ENCODE data around the gene RARB.

The RARB gene

DNA sequence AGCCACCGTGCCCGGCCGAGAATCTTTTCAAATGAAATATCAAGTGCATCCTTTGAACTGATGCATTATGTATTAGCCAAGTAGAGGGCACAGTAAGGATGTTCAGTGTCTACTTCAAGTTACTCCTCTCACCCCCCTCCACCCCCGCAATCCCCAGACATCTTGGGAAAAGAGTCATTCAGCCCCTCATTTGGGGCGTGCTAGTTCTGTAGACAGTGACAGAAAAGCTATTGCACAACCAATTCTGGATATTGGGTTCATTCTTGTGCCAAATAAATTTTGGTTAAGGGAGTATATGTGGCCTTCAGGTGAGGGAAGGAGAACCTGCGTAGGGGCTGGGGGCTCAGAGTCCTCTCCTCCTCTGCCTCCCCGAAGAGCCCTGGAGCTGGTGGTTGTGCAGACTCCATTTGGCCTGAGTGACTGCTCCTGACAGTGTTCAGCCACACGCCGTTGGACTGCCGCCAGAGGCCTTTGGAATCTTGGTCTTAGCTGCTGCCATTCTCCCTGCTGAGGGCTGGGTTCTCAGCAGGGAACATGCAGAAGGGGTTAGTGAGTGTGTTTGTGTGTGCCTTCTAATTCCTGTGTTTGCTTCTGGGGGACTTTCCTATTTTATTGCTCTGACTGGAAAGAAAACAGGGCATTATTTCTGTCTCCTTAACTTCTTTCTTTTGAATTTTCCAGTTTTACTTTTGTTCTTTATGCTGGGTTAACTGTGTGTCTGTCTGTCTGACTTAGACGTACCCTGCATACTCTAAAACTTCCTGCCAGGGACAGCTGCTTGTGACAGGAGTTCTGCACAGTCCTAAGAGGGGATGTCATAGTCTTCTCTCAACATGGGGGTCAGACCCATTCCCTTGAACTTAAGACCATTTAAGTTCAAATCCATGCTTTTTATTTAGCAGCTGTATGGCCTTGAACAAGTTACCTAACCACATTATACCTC is 21.0 kb downstream of the RARB start:
- DNase-seq (ENCODE audit: low spot score), result peak; percentile 76

DNA sequence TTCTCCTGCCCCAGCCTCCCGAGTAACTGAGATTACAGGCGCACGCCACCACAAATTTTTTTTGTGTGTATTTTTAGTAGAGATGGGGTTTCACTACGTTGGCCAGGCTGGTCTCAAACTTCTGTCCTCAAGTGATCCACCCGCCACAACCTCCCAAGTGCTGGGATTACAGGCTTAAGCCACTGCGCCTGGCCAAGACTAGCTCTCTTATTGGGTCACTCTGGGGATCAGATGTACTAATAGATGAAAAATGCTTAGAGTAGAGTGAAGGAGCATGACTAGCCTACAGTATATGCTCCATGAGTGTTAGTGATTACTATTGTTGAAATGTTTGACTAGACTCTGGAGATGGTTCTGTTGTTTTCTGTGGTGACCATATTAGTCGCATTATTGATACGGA is 21.8 kb downstream of the RARB start:
- DNase-seq (ENCODE audit: low spot score), result no peak

DNA sequence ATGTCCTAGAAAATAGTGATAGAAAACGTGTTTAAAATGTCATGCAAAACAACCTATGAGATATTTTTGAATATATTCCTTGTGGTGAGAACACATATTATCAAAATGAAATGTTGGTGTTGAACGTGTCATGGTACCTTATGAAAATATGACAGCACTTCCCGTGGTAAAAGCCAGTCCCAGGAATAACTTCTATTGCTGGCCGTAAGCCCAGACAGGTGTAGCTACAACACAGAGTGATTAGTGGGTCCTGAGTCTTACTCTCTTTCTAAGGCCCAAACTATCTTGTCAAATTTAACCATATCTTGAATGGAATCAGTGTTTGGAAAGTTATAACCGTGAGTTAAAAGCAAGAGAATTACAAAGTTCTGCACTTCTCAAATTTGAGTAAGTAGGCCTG is 24.1 kb downstream of the RARB start:
- DNase-seq (ENCODE audit: low spot score), result no peak

DNA sequence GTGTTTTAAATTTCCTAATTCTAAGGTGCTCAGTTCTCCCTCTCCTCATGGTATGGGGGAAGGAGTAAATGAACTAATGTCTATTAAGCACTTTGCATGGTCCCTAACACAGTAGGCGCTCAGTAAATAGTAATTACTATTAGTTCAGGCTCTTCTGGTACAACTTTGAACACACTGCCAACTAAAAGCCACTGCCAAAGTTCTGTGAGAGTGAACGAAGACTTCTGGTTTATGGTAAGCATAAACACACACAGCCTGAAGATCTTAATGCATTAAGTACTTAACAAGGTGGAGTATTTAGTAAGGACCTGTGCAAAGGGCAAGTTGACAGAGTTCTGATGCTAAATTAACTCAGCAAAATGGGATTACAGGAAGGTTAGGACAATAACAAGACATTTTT is 24.7 kb downstream of the RARB start:
- DNase-seq (ENCODE audit: low spot score), result no peak

DNA sequence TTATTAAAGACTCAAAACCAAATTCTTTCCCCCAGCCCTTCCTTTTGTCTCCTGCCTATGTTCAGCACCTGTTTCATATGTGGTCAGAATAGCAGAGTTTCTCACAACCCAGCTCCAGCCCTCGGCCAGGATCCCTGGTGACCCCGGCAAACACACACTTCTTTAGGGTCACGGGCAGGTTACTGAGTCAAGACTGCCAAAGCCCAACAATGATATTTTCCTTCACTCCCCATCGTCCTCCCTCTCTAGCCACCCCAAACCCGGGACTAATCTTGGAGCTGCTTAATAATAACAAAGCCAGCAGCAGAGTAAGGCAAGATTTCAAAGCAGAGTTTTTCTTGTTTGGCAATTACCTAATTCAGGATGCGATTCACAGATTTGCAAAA is 25.5 kb downstream of the RARB start:
- no peak for DNase-seq (ENCODE audit: low spot score)

DNA sequence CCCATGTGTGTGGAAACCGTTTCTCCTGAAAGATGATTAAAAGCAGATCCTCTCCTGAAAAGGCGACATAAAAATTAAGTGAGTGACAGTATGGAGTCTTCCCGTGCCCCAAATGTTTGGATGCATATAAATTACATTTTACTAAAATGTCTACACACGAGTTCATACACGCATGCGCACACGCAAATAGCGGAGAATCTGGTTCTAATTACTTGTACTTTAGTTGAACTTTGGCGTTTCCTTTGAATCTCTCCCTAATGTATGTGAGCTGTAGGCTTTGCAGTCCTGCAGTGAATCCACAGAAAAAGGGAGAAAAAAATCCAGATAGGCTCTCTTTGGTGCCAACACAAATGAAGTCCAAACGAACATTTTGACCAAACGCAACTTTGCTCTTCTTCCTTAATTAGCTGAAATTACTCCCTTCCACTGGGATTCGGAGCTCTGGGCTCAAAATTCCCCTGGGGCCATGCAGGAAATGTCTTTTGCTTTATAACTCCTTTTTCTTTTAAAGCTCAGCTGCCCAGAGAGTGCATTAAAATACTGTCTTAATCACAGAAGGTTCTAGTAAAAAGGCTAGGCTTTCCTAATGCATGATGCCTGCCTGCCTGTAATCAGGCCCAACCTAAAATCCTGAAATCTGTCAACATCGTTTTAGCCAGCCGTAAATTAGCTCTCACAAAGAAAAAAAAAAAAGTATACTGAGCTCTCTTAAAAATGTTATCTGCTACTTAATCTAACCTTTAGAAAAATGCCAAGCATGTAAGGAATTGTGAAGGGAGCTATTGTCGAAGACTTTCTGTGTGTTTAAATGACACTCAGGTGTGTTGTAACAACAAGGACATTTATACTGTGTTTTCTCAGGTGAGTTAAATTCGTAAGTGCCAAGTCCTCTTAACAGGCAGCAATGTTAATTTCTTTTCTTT is 26.2 kb downstream of the RARB start:
- DNase-seq (ENCODE audit: low spot score), result no peak

DNA sequence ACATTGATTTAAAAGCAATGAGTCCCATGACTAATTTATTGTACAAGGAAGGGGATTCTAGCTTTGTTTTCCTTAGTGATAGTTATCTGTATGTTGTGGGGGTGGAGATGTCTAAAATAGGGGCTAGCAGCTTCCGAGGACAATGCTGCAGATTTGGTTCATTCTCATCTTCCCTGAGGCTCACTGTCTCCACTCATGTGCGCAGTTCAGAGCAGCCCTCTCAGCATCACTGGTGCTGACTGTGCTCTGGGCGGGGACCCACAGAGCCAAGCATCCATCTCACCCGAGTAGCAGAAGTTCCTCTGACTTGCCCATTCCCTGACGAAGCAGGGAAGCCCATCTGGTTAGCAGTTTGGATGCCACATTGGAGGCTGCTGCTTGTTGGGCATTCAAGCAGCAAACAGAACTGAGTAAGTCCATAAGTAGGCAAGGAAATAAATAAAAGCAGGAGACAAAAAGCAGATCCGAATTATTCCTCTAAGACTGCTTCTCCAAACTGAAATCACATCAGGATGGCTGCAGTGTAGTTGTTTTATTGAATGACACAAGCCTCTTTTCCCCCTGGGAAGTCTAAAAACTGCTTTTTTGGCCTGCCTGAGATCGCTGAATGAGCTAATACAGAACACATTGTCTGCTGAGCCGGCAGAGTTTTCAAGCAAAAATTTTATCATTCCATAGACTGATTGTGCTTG is 27.5 kb downstream of the RARB start:
- DNase-seq (ENCODE audit: low spot score), result peak; percentile 56

DNA sequence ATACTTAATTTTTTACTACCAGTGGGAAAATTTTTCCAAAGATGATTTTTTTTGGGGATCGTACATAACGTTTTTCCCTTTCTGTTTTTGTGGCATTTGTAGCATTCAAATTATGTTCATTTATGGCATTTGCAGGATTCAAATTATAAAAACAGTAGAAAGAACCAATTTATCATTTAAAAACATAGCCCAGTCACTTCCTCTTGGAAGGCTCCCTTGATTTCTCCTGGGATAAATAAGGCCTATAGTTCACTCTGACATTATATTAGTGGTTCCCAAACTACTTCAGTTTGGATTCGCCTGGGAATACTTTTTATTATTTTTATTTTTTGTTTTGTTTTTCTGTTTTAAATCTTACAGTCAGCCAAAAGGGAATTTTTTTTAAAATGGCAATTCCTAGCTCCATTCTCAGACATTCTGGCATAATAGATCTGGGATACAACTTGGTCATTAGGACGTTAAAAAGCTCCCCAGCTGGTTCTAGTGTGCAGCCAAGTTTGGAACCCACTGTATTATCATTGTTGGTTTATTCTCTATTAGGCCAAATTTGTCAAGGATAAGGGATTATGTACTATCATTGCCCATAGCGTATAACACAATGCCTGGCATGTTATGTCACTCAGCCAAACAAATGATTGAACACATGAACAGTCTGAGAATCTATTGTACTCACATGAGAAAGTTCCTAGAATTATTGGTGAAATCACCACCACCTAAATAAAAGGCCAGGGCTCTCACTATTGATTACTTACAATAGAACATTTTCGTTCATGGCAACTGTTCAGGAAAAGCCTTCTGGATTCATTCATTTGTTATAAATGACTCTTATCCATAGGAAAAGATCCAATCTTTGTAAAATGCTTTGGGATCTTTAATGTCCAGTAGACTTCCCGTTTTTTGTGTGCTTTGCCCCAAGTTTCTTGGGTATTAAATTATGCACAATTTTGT is 28.9 kb downstream of the RARB start:
- DNase-seq (ENCODE audit: low spot score), result no peak

DNA sequence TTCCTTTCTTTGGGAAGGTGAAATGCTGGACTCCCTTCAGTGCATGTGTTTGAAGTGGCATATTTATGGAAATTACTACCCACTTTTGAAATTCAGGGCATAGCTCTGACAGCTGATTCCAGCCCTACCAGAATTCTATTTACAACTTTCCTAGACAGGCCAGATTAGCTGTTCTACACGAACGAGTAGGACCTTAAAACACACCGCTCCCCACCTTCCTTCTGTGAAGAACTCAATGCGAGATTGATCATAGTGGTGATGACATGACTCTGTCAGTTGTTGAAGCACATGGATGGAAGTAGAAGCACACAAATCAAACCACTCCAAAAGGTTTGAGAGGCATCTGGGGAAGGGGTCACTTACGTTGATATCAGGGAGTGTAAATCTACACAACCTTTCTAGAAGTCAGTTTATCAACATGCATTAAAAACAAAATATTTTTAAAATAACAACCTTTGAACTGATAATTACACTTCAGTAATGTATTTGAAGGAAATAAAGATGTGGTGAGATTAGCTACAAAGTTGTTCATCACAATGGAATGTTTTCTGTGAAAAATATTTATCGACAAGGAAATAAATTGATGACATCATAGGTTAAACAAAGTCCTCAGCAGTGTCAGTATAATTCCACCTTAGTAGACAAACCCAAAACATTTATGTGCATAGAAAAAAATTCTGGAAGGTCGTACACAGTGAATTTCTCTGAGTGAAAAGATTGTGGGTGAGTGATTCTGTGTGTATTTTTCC is 29.8 kb downstream of the RARB start:
- no peak for DNase-seq (ENCODE audit: low spot score)

DNA sequence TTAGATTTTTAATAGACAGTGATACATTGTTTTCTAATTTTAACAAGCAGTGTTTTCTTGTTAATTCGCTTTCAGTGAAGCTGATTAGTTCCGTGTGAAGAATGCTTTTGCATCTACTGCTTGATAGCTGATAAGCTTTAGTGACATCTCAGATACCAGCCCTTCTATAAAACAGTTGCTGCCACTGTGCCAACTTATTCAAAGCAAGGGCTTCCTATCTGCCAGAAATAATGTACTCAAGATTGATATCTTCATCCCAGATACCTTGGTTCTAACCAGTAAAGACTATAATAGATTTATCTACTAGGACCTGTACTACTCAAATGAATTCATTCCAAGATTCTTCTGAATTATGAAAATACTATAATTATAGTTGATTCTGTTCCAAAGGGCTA is 30.4 kb downstream of the RARB start:
- no peak for DNase-seq (ENCODE audit: low spot score)

DNA sequence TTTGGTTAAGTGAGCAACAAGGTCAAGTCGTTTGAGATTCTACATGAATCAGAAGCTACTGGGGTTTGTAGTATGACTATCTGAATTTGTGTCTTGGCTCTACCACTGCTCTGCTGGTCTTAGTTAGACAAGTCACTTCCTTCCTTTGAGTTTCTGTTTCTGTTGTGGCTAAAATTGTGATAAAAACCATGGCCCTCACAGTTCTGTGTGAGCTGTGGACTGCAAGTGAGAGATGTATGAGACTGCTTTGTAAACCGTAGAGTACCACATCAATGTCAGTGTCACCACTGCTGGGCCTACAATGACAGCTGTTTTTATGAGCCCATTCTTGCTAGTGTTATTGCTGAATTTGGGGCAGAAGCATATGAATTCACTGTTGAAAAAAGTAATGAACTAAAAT is 32.7 kb downstream of the RARB start:
- DNase-seq (ENCODE audit: low spot score), result no peak

DNA sequence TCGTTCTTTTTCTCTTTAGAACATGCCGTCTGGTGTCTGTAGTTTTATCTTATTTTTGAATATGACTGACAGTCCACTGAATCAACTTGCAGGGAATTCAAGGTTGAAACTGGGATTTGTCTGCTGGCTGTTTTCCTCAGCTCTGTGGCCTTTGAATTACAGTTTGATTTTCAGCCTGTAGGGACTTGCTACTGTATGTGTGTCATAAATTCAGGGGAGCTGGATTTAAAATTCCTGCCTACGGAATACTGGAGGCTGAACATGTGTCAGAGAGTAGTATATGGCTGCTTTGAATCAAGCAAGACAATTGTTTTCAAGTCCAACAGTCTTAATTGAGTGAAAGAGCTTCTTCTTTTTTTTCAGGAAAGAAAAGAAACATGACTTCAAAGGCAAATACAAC is 33.9 kb downstream of the RARB start:
- no peak for DNase-seq (ENCODE audit: low spot score)

DNA sequence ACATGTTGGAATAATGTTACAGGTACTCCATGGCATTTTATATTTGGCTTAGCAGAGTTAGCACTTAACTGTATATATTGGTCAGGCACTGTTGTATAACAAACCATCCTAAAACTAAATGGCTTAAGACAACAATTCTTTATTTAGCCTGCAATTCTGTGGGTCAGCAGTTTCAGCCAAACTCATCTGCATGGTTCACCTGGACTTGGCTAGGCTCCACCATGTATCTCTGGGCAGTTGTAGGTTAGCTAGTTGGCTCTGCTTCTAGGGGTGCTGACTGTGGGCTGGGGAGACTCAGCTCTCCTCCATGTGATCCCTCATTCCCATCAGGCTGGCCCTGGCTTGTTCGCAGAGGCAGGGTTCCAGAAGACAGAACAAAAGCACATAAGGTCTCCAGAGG is 34.4 kb downstream of the RARB start:
- no peak for DNase-seq (ENCODE audit: low spot score)

DNA sequence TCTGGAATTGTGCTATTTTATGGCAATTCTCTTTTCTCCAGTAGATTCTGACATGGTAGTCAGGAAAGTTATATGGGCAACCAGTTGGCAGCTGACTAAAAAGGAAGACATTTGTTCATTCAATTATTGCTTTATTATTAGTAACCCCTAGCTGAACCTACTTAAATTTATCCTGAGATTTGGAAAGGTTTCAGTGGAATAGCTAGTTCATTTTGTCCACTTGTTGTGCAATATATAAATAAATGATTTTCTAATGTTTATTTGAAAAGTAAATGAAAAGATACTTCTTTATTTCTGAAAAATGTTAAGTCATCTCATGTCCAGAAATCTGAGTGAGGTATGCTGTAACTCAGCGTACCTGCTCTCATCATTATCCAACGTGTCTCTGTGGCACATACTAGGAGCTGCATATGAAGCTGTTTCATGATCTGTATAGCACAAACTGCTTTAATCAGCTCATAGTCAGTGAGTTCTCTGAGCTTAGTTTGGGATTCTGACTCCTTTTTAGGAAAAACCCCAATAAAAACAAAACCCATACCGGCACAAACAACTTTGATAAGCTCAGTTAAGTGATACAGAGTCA is 35.9 kb downstream of the RARB start:
- no peak for DNase-seq (ENCODE audit: low spot score)

DNA sequence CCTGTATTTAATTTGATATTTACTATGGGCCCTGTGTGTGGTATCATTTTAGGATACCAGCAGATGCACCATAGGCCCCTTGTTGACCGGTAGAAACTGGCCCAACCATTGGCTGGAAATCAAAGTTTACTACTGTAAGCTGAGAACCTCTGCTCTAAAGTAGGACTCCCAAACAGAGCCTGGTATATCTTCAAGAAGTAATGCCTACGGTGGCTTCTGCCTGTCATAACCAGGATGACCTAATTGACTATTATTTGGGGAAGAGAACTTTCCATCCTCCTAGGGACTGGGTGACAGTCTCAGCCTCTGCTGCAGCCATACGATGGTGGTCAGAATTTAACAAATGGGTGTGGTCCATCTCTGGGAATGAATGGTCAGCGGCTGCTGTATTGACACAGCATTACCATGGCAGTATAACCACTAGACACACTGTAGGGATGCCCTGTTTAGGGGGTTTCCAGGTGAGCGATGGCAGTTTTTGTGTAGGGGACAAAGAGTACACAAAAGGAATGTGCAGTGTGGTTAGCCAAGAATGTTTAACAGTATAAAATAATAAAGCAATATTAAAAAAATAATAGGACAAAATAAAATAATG is 37.3 kb downstream of the RARB start:
- DNase-seq (ENCODE audit: low spot score), result no peak

DNA sequence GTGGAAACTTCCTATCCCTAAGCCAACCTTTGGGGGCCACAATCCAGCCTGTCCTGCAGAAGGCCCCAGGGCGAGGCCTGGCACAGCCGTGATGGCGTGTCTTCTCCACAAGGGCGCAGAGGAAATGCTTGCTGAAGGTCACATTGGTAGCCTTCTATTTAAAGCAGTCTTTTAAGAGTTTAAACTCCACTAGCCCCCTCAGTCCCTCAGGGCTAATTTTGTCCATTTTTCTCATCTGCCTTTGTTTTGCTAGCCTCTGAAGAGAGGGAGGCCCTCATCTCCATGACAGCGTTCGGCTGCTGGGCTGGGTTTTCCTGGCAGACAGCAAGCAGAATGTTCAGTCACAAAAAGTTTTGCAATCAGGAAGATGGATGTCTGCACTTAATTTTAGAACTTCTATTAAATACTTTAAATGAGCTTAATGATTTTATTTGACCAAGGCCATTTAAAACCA is 40.8 kb downstream of the RARB start:
- peak; percentile 66 for DNase-seq (ENCODE audit: low spot score)

DNA sequence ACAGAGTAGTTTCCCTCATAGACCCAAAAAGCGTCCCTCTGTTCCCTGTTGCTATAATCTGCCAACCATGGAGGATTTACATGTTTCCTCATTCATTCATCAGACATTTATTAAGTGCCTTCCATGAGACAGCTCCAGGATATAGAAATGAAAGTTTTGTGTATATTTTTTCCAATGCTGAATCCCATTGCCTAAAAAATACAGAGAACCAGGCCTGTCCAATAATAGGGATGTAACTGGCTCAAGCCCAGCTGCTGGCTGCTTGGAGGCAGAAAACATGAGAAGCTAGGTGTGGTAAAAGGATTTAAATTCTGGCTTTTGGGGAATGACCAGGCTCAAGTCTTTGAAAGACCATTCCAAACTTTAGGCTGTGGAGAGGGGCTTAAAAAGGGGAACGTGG is 41.5 kb downstream of the RARB start:
- DNase-seq (ENCODE audit: low spot score), result no peak

DNA sequence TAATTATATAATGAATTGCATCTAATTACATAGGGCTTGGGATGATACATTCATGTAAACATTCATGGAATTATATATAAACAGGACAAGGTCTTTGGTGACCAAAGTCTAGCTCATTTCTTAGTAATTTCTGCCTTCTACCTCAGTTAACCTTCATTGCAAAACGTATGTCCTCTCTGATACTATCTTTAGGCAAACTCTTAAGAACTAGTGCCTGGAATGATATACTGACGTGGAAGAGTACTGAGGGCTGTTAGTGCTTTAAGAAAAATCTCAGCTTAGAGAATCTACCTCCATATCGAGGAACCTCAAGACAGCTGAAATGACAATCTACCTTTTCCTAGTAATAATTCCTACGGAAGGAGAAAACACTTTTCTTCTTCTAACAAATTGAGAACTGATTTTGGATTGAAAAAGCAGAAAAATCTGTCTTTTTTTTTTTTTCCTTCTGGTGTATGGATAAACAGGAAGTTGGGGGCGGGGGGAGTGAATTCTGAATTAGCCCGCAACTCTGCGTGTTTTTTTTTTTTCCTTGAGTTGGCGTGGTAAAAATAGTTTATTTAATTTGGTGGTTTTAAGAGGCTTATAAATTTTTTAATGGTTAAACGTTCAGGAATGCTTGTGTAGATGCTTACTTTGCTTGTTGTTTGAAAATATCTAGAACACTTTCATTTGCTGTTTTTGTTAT is 43.2 kb downstream of the RARB start:
- DNase-seq (ENCODE audit: low spot score), result no peak

DNA sequence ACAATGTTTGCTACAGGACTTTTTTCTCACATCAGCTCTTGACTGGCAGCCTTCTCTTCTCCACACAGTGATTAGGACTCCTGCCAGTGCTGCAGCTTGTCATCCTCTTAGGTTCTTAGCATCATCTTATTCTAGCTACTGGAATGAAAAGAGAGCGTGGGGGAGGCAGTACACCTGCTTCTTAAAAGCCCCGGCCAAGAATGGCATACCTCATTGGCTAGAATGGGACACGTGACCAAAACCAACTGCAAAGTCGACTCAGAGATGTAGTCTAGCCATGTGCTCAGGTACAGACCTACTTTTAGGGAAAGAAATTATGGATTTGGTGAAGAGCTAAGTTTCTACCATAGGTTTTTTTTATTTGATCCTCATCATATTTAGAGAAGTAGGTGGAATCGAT is 44.1 kb downstream of the RARB start:
- no peak for DNase-seq (ENCODE audit: low spot score)

Measured in Ammon's horn (tissue), 1 donor.